Lower lobe of right lung (tissue), 2 donors: ENCODE results near the gene SLC66A2. TPM values are rescaled to one million over a fixed set of nuclear protein-coding genes. Genes with fewer than 3 reads are reported as not detected.
A peak's percentile ranks its signal among the peaks of the same experiment; 100 is the strongest.

Experiments used
- ATAC-seq, 2 donors: fragments of 200-7000 bp; cut with Tn5 transposase; one replicate each; pipeline ENCODE4 v1.9.1; 2020 to 2022; ENCODE audit warnings: mild to moderate bottlenecking in 2 of 2, moderate library complexity in 2 of 2
- DNase-seq: peaks from one replicate; pipeline ENCODE4 v3.0.0-alpha.2; 2020
- H3K27ac ChIP-seq: fragments of 200-600 bp; one replicate; pipeline ENCODE4 v1.8.0; 2022
- H3K27me3 ChIP-seq: fragments of 200-600 bp; one replicate; pipeline ENCODE4 v1.8.0; 2022; ENCODE audit warnings: low read depth
- H3K36me3 ChIP-seq: fragments of 200-600 bp; one replicate; pipeline ENCODE4 v1.8.0; 2022; ENCODE audit warnings: mild to moderate bottlenecking
- H3K4me1 ChIP-seq: fragments of 200-600 bp; one replicate; pipeline ENCODE4 v1.8.0; 2022
- H3K4me3 ChIP-seq: fragments of 200-600 bp; one replicate; pipeline ENCODE4 v1.8.0; 2022; ENCODE audit warnings: mild to moderate bottlenecking
- H3K9me3 ChIP-seq: fragments of 200-600 bp; one replicate; pipeline ENCODE4 v1.8.0; 2022
- intact Hi-C: fragments of 100-400 bp; cut with DNase I; formaldehyde crosslinking; loops from one replicate; pipeline ENCODE4 v1.11.0; 2022
- total RNA-seq: library from RNA; stranded (reverse); fragmentation: NEBNext Ultra II Directional; extraction: Animal tissue kit (Norgen Biotek cat#: 25700); gene quantifications from one replicate; pipeline ENCODE4 v1.2.1, GENCODE V29; 2021
- TF ChIP-seq, protein P1 (sequence below): fragments of 200-600 bp; IDR thresholded peaks from one replicate; pipeline ENCODE4 v1.8.0; 2022; ENCODE audit warnings: antibody characterized with exemption, mild to moderate bottlenecking
- donor health status: DM: no; HTN: yes; CAD: no; lungs with severe emphysema.

SLC66A2 gene
- total RNA-seq, 1 donor from 2014 or later: 54.2 TPM

DNA sequence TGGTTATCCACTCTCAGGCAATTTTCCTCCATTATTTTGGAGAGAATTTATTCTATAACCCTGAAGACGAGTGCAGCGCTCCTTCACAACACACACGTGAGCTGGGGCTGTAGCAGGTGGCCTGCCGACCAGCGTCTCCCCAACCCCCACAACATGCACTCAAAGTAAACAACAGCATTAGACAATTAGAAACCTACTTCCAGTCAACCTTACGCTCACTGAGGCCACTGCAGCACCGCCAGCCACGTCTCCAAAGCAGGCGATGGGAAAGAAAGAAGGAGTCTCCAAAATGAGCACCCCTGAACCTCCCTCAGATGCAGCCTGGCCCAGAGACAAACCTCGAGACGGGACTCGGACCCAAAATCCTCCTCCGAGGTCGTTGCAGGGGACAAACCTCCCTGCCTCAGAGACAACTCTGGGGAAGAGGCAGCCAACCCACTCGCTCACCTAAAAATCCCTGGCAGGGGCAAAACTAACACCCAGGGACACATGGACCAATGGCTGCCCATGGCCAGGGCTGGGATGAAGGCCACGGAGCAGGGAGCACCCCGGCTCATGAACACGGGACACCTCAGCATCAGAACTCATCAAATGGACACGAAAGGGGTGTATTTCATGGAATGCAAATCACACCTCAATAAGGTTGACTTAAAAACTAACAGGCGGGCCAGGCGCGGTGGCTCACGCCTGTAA, 2.6 kb downstream of the SLC66A2 start:
- peaks cover 62% of the 10 kb centered on the region for H3K4me1 ChIP-seq
- no peaks in the 10 kb centered on the region for H3K9me3 ChIP-seq
- no peak overlapping the region for H3K27ac ChIP-seq
- no peak for ATAC-seq
- peak; percentile 38 for DNase-seq
- H3K27me3 ChIP-seq: no peaks in the 10 kb centered on the region
- H3K4me3 ChIP-seq: no peak overlapping the region
- TF ChIP-seq, protein P1, sequence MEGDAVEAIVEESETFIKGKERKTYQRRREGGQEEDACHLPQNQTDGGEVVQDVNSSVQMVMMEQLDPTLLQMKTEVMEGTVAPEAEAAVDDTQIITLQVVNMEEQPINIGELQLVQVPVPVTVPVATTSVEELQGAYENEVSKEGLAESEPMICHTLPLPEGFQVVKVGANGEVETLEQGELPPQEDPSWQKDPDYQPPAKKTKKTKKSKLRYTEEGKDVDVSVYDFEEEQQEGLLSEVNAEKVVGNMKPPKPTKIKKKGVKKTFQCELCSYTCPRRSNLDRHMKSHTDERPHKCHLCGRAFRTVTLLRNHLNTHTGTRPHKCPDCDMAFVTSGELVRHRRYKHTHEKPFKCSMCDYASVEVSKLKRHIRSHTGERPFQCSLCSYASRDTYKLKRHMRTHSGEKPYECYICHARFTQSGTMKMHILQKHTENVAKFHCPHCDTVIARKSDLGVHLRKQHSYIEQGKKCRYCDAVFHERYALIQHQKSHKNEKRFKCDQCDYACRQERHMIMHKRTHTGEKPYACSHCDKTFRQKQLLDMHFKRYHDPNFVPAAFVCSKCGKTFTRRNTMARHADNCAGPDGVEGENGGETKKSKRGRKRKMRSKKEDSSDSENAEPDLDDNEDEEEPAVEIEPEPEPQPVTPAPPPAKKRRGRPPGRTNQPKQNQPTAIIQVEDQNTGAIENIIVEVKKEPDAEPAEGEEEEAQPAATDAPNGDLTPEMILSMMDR: no peak
- peaks cover 13% of the 10 kb centered on the region for H3K36me3 ChIP-seq
- intact Hi-C loops: no loop called here

DNA sequence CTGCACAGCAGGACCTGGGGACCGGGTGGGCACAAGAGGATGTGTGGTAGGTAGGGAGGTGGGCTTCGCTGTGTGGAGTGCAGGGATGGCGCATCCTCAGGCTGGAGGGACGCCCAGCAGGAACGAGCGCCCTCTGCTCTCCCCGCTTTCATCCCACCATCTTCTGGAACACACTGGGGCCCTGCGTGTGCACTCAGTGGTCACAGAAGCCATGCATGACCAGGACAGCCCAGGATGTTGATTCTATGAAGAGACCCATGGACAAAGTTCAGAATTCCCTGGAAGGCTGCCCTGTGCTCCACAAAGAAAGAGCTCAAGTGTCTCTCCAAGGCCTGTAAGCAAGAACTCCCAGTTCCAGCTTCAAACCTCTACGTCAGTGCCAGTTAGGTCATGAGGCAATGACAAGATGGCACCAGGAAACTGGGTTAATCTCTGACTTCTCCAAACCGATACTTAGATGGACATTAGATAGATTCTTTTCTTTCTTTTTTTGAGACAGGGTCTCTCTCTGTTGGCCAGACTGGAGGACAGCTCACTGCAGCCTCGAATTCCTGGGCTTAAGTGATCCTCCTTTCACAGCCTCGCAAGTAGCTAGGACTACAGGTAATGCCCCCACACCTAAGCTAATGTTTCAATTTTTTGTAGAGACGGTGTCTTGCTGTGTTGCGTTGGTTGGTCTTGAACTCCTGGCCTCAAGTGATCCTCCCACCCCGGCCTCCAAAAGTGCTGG, 3.4 kb downstream of the SLC66A2 start:
- Histone ChIP-seq H3K4me1 (peaks cover 62% of the 10 kb centered on the region), H3K27me3 (no peaks in the 10 kb centered on the region), H3K36me3 (peaks cover 17% of the 10 kb centered on the region), H3K4me3 (no peak overlapping the region), H3K27ac (no peak overlapping the region), H3K9me3 (no peaks in the 10 kb centered on the region)
- intact Hi-C loops: no loop called here
- TF ChIP-seq, protein P1: no peak
- ATAC-seq (no peak), DNase-seq (peak; percentile 26)

DNA sequence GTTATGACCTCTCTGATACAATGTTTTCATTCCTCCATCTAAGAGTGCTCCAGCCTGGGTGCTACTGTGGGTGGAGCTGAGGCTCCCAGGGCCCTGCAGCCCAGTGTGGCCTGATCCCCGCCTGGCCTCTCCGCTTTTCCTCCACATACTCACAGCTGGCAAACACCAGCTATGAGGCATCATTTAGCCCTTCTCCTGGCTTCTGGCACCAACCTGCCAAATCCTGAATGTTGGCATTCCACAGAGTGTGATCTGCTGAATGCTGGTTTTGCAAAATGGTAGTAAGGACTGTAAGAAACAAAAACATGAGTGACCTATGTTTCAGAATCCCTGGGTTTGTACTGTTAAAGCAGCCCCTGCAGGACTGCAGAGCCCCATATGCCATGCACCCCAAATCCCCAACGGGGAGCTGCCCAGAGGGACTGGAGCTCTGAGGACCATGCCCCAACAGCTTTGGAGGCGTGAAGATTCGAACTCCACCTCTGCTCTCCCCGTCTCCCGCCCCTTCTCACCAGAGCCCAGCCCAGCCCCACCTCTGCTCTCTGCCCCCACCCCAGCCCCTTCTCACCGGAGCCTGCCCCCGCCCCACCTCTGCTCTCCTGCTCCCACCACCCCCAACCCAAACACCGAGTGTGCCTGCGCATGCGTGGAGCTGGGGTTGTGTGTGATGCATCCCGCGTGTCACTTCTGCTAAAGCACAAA, 4.2 kb downstream of the SLC66A2 start:
- intact Hi-C loops: no loop called here
- Histone ChIP-seq H3K4me3 (no peak overlapping the region), H3K36me3 (peaks cover 26% of the 10 kb centered on the region), H3K27me3 (no peaks in the 10 kb centered on the region), H3K9me3 (no peaks in the 10 kb centered on the region), H3K4me1 (peaks cover 62% of the 10 kb centered on the region), H3K27ac (no peak overlapping the region)
- peak; percentile 37 to 39 for ATAC-seq
- TF ChIP-seq, protein P1: no peak
- DNase-seq: peak; percentile 64

DNA sequence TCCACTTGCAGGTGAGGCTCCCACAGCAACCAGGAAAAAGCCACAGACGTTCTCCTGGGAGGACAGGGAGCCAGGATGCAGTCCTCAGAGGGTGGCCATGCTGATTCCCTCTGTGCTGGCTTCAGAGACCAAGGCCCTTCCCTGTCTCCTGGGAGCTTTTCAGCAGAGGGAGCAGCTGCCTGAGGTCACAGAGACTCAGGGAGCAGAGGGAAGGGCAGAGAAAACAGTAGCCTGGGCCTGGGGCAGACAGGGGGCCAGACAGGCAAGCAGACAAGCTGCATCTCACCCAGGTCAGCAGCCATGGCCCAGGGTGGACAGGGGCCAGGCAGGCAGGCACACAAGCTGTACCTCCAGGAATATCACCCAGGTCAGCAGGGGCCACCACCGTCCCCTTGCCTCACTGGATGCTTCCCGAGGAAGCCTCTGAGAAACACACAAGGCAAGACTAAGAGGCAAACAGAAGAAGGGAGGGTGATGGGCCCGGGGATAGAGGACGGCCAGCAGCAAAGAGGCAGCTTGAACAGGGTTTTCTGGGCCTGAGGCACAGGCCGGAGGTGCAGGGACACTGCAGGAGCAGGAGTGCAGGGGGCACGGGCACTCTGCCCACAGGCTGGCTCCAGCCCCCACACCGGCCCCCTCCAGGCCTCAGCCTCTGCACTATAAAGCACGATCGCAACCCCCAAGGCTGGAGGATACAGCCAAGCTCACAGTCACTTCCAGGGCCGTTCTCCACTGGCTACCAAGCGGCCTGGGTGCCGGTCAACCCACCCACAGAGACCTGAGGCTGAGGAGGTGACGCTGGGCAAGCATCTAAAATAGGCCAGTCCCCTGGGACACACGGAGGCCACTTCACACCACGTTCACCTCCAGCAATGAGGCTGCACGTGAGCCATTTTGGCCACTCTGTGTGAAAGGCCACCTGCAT, 6.1 kb downstream of the SLC66A2 start:
- Histone ChIP-seq H3K27me3 (no peaks in the 10 kb centered on the region), H3K4me3 (no peak overlapping the region), H3K27ac (peak overlapping the region; percentile 11), H3K9me3 (no peaks in the 10 kb centered on the region), H3K4me1 (peaks cover 61% of the 10 kb centered on the region), H3K36me3 (peaks cover 44% of the 10 kb centered on the region)
- TF ChIP-seq, protein P1: no peak
- intact Hi-C loops: no loop called here
- DNase-seq: peak; percentile 36
- ATAC-seq: no peak

DNA sequence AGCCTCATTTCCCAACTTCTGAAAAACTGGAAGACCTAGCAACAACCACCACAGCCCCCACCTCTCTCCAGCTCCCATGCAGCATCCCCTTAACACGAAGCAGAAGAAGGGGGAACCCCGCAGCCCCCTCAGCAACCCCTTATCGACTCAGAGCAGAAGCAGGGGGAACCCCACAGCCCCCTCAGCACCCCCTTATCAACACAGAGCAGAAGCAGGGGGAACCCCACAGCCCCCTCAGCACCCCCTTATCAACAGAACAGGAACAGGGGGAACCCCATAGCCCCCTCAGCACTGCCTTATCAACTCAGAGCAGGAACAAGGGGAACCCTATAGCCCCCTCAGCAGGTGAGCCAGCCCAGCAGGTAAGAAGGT, 6.7 kb downstream of the SLC66A2 start:
- no peak overlapping the region for H3K27ac ChIP-seq
- intact Hi-C loops: no loop called here
- peaks cover 50% of the 10 kb centered on the region for H3K36me3 ChIP-seq
- ATAC-seq: no peak
- no peak overlapping the region for H3K4me3 ChIP-seq
- DNase-seq: peak; percentile 28
- H3K9me3 ChIP-seq: no peaks in the 10 kb centered on the region
- no peaks in the 10 kb centered on the region for H3K27me3 ChIP-seq
- H3K4me1 ChIP-seq: peaks cover 54% of the 10 kb centered on the region
- TF ChIP-seq, protein P1: no peak
